HG02571 (cell line): ENCODE results near the gene SF3A2.
"Not testable (repeated sequence)": the region's sequence is repeated elsewhere in the genome, so short reads cannot be mapped to it uniquely, and the experiment has no call there.

Source experiments
- ATAC-seq: cut with Tn5 transposase; IDR thresholded peaks from one replicate; pipeline ENCODE4 v1.9.1; 2021; ENCODE audit warnings: mild to moderate bottlenecking, moderate library complexity; ENCODE audit not compliant: unreplicated experiment

SF3A2 gene

GRCh38 chr19:2273356-2274184 lies 36.9 kb downstream of the SF3A2 start:
- no peak for ATAC-seq

GRCh38 chr19:2274185-2274711 lies 37.6 kb downstream of the SF3A2 start:
- no peak for ATAC-seq

DNA sequence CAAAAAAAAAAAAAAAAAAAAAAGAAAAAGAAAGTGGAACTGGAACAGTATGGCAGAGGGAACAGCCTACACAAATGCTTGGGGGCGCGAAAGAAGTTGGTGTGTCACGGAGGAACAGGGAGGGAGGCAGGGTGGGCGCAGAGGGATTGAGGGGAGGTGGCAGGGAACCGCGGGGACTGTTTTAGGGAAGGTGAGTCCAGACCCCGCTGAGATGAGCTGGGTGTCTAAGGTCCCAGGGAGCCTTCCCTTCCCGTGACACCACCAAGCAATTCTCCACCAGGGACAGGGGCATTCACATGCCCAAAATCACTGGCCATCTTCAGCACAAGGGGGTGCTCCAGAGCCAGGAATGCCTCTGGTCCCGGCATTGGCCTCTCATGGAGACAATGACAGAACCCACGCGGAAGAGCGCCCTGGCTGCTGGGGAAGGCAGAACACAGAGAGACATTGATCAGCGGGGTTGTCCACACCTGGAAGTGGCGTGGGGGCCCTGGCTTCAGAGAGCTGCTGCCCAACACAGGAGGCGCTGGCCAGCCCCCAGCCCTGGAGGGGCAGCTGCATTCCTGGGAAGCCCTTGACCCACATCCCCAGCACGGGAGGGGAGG lies 38.4 kb downstream of the SF3A2 start:
- no peak for ATAC-seq

DNA sequence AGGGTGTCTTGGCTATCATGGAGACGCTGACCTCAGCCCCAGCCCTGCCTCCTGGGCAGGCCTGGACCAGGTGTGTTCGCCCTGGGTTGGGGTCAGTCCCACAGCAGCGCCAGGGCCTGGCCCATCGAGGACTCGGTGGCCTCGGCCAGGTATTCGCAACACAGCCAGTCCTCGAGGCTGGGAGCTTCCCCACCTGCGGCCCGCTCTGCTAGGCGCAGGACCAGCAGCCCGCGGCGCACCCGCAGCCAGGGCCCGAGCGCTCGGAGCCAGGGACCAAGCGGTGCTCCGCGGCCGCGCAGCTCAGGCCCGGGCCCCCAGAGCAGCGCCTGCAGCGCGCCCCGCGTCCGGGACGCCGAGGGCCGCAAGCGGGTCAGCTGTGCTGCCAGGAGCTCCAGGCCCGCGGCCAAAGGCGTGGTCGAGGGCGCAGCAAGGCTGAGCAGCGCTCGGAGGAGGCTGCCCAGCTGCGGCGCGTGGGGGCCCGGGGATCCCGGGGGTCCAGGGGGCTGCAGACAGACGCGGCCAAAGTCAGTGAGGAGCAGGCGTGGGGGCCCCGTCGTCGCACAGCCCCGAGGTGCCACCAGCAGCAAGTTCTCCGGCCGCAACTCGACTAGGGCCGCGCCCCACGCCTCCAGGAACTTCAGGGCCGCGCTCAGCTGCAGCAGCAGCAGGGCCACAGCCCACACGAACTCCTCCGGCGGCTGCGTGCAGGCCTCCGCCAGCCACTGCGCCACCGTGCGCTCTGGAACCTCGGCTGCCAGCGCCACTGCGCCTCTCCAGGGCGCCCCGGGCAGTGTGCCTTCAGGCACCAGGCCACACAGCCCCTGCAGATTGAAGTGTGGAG lies 39.2 kb downstream of the SF3A2 start:
- no peak for ATAC-seq

DNA sequence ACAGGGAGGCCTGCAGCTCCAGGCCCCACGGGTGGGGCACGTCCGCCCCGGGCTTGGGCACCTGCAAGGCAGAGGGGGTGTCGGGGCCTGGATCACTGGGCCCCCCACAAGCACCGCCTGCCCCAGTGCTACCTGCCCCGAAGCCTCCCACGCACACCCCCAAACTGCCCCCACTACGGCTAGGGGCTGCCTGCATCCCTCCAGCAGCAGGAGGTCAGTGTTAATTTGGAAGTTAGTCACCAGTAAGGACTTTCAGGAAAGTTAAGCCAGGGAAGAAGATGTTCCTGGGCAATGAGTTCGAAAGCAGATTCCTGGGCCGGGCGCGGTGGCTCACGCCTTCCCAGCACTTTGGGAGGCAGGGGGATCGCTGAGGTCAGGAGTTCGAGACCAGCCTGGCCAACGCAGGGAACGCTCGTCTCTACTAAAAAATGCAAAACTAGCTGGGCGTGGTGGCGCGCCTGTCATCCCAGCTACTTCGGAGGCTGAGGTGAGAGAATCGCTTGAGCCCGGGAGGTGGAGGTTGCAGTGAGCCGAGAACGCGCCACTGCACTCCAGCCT lies 39.9 kb downstream of the SF3A2 start:
- no peak for ATAC-seq

- ATAC-seq: no peak
Observed at GRCh38 chr19:2277138-2277537, 40.5 kb downstream of the SF3A2 start.

GRCh38 chr19:2278459-2279158 lies 42.0 kb downstream of the SF3A2 start:
- no peak for ATAC-seq

GRCh38 chr19:2280633-2281264 lies 44.1 kb downstream of the SF3A2 start:
- ATAC-seq: no peak

GRCh38 chr19:2281265-2282061 lies 44.8 kb downstream of the SF3A2 start:
- ATAC-seq: not testable (repeated sequence)

DNA sequence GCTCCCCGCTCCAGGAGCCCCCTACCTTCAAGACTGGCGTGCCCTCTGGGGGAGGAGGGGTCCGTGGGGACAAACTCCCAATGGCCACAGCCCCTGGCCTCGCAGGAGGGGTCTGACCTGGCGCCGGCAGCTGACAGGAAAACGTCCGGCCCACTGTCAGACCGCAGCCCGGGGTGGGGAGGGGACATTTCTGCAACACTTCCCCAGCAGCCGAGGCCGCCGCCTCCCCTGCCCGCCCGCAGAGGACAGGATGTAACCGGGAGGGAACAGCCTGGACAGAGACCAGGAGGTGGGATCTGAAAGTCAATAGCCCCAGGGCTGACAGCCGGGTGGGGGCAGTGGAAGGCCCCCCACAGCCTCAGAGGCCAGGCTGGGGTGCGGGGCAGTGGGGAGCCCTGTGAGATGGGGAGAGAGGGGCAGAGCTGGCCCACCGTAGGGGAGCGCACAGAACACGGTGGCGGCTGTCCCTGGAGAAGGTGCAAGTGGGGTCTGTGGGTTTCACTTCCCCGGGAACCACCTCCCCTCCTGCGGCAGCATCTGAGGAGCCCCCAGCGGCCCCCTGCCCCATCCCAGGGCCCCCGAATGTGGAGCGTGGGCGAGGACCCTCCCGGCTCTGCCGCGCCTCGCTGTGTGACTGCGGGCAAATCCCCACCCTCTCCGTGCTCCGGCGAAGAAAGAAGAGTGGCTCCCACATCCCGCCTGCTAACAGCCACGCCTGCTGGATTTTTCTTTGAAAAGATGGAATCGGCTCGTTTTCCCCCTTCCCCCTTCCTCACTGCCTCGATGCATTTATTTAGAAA lies 45.6 kb downstream of the SF3A2 start, which contains the start of gene PEAK3:
PEAK3 (minus strand) TSS at position 114 of the 800 bp plus-strand sequence. CDS start 1,244 bp downstream, outside the sequence.
- ATAC-seq: no peak

DNA sequence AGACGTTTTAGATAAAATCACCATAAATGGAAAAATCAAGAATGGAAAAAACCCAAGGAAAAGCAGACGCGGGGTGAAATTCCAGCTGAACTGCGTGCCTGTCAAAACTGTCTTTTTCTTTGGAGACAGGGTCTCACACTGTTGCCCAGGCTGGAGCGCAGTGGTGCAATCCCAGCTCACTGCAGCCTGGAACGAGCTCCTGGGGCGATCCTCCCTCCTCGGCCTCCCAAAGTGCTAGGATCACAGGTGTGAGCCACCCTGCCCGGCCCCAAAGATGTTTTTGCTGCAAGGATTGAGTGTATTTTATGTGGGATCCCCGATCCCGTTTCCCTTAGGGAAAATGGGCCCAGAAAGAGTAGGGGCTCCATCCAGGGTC lies 46.2 kb downstream of the SF3A2 start:
- no peak for ATAC-seq

DNA sequence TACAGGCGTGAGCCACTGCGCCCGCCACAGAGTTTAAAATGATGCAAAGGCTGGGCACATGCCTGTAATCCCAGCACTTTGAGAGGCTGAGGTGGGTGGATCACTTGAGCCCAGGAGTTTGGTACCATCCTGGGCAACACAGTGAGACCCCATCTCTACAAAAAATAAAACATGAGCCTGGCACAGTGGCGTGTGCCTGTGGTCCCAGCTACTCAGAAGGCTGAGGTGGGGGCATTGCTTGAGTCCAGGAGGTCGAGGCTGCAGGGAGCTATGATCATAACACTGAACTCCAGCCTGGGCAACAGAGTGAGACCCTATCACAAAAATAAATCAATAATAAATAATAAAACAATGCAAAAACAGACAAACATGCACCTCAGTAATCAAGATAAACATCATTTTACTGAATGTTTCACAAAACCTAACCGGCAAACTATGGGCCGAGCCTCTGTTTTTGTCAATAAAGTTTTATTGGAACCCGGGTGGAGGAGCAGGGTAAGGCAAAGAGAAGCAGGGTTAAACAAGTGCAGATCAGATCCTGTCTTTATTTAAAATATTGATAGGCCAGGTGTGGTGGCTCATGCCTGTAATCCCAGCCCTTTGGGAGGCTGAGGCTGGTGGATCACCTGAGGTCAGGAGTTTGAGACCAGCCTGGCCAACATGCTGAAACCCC lies 47.3 kb downstream of the SF3A2 start:
- no peak for ATAC-seq

- ATAC-seq: no peak
Observed at GRCh38 chr19:2286402-2287140, 49.9 kb downstream of the SF3A2 start.

DNA sequence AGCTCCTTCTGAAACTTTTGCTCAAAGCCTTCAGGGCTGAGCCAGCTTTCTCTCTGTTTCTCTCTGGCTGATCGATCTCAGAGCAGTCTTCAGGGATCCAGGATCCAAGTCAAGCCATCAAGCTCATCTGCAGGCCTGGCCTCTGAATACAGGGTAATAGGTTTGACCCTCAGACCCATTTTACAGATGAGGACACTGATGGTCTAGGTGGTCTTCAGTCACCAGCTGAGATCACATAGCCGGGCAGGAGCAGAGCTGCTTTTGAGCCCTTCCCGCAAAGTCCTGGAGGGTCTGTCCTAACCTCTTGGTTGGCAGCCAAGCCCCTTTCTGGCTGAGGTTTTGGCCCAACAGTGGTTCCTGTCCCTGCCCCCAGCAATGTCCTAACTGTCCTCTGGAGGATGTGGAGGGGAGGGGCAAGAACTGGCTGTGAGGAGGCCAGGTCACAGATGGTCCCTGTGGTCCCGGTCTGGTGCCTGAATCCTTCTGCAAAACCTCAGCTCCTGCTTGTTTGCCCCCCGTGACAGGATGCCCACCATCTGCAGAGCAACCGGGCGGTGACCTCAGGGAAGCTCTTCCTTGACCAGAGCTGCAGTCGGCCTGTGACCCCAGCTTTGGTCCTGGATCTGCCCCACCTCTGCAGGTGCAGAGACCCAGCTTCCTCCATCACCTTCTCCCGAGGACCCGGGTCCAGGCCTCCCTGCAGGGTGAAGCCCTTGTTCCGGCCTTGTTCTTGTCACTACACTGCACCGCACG lies 51.1 kb downstream of the SF3A2 start:
- ATAC-seq: no peak

DNA sequence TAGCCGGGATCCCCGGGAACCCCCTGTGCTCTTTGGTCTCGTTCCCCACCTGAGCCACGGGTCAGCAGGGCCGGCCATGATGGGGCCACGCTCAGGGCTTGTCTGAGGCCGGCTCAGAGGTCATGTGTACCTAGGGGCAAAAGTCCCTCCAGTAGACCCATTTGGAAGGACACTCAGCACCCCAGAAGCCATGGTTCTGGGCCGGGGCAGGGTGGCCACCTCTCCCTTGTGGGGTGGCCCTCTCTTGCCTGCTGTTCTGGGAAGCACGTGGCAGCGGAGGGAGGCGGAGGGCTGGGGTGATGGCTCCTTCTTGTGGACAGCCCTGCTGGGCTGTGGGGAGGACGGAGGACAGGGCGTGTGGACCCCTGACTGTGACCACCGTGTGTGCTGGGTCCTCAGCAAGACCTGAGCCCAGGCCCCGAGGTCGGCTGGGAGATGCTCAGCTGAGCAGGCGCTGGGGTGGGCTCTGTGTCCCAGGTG lies 51.8 kb downstream of the SF3A2 start:
- ATAC-seq: no peak
